HG02642 (cell line): Measurements from ENCODE around the gene TCHHL1.

Experiments used
- ATAC-seq: cut with Tn5 transposase; IDR thresholded peaks from one replicate; pipeline ENCODE4 v1.9.1; 2021; ENCODE audit warnings: mild to moderate bottlenecking; ENCODE audit not compliant: unreplicated experiment, poor library complexity

The TCHHL1 gene

GRCh38 chr1:152089014-152089674 lies at the start of gene TCHHL1:
Gene TCHHL1 (minus strand): TSS chr1:152089064. CDS start chr1:152088143, 921 bp downstream.
- no peak for ATAC-seq

- ATAC-seq: no peak
Measured at GRCh38 chr1:152137215-152137614, 48.4 kb upstream of the TCHHL1 start.

- no peak for ATAC-seq
Measured at GRCh38 chr1:152130186-152130585, 41.3 kb upstream of the TCHHL1 start.

GRCh38 chr1:152127673-152128072 lies 38.8 kb upstream of the TCHHL1 start:
- no peak for ATAC-seq

- no peak for ATAC-seq
Measured at GRCh38 chr1:152125834-152126443, 37.1 kb upstream of the TCHHL1 start.

- ATAC-seq: no peak
Measured at GRCh38 chr1:152118915-152119314, 30.1 kb upstream of the TCHHL1 start.

GRCh38 chr1:152115344-152115743 lies 26.5 kb upstream of the TCHHL1 start, which contains the start of gene TCHH:
Gene TCHH (minus strand): TSS chr1:152115444. CDS start chr1:152114080, 1,364 bp downstream.
- ATAC-seq: no peak

- no peak for ATAC-seq
Measured at GRCh38 chr1:152112885-152113432, 24.1 kb upstream of the TCHHL1 start.

GRCh38 chr1:152112101-152112884 lies 23.4 kb upstream of the TCHHL1 start:
- no peak for ATAC-seq

GRCh38 chr1:152111515-152111968 lies 22.7 kb upstream of the TCHHL1 start:
- no peak for ATAC-seq

- ATAC-seq: no peak
Measured at GRCh38 chr1:152110860-152111514, 22.1 kb upstream of the TCHHL1 start.

- no peak for ATAC-seq
Measured at GRCh38 chr1:152110365-152110859, 21.5 kb upstream of the TCHHL1 start.

- ATAC-seq: no peak
Measured at GRCh38 chr1:152109998-152110294, 21.1 kb upstream of the TCHHL1 start.

- ATAC-seq: no peak
Measured at GRCh38 chr1:152109231-152109997, 20.6 kb upstream of the TCHHL1 start.

- no peak for ATAC-seq
Measured at GRCh38 chr1:152108882-152109222, 20.0 kb upstream of the TCHHL1 start.

- no peak for ATAC-seq
Measured at GRCh38 chr1:152107984-152108881, 19.4 kb upstream of the TCHHL1 start.

GRCh38 chr1:152107031-152107983 lies 18.4 kb upstream of the TCHHL1 start:
- ATAC-seq: no peak

GRCh38 chr1:152104854-152105253 lies 16.0 kb upstream of the TCHHL1 start:
- ATAC-seq: no peak
